ENCODE data around the gene SYNC. TPM values are rescaled to one million over a fixed set of nuclear protein-coding genes. Genes with fewer than 3 reads are reported as not detected.

Gene SYNC
- total and polyA plus RNA-seq, 9 of the 15 experiments (the other 6 are each of a cell fraction or from before 2014, with no cell fraction given): 0.49 to 1.1 (median 0.87) TPM

DNA sequence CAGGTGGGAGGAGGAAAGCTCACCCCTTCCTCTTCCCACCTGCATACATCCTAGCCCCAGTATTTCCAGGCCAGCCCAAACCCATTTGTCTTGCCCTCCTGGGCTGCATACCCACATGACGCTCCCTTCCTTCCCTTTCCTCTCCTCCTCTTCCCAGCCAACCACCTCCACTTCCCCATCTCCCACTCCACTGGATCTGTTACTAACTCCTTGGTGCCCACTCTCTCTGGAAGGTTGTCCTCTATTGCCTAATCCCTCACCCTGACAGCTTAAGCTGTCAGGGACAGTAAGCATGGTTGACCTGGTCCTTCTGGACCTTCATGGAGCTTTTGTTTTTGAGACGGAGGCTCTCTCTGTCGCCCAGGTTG lies 23.0 kb upstream of the SYNC start (continued):
- no peak for TF ChIP-seq SIX5 (IDR thresholded peaks at IDR 0.05; ENCODE audit: borderline replicate concordance in 1 of 2, insufficient read depth in 1 of 2, low read depth in 1 of 2, low read length in 2 of 2)
- peak; percentile 61 for TF ChIP-seq CEBPB (tag; IDR thresholded peaks at IDR 0.05)
- TF ChIP-seq, protein P1, sequence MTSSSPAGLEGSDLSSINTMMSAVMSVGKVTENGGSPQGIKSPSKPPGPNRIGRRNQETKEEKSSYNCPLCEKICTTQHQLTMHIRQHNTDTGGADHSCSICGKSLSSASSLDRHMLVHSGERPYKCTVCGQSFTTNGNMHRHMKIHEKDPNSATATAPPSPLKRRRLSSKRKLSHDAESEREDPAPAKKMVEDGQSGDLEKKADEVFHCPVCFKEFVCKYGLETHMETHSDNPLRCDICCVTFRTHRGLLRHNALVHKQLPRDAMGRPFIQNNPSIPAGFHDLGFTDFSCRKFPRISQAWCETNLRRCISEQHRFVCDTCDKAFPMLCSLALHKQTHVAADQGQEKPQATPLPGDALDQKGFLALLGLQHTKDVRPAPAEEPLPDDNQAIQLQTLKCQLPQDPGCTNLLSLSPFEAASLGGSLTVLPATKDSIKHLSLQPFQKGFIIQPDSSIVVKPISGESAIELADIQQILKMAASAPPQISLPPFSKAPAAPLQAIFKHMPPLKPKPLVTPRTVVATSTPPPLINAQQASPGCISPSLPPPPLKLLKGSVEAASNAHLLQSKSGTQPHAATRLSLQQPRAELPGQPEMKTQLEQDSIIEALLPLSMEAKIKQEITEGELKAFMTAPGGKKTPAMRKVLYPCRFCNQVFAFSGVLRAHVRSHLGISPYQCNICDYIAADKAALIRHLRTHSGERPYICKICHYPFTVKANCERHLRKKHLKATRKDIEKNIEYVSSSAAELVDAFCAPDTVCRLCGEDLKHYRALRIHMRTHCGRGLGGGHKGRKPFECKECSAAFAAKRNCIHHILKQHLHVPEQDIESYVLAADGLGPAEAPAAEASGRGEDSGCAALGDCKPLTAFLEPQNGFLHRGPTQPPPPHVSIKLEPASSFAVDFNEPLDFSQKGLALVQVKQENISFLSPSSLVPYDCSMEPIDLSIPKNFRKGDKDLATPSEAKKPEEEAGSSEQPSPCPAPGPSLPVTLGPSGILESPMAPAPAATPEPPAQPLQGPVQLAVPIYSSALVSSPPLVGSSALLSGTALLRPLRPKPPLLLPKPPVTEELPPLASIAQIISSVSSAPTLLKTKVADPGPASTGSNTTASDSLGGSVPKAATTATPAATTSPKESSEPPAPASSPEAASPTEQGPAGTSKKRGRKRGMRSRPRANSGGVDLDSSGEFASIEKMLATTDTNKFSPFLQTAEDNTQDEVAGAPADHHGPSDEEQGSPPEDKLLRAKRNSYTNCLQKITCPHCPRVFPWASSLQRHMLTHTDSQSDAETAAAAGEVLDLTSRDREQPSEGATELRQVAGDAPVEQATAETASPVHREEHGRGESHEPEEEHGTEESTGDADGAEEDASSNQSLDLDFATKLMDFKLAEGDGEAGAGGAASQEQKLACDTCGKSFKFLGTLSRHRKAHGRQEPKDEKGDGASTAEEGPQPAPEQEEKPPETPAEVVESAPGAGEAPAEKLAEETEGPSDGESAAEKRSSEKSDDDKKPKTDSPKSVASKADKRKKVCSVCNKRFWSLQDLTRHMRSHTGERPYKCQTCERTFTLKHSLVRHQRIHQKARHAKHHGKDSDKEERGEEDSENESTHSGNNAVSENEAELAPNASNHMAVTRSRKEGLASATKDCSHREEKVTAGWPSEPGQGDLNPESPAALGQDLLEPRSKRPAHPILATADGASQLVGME (CRISPR knock-in tag; IDR thresholded peaks at IDR 0.05): no peak
- TF ChIP-seq, protein P2, sequence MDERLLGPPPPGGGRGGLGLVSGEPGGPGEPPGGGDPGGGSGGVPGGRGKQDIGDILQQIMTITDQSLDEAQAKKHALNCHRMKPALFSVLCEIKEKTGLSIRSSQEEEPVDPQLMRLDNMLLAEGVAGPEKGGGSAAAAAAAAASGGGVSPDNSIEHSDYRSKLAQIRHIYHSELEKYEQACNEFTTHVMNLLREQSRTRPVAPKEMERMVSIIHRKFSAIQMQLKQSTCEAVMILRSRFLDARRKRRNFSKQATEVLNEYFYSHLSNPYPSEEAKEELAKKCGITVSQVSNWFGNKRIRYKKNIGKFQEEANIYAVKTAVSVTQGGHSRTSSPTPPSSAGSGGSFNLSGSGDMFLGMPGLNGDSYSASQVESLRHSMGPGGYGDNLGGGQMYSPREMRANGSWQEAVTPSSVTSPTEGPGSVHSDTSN (CRISPR knock-in tag; IDR thresholded peaks at IDR 0.05; ENCODE audit: low read depth): no peak
- TF ChIP-seq, protein P2 (tag; conservative IDR thresholded peaks at IDR 0.05; ENCODE audit: low read depth): no peak
- TF ChIP-seq EP400 (IDR thresholded peaks at IDR 0.05): no peak
- TF ChIP-seq ZNF699 (CRISPR knock-in tag; IDR thresholded peaks at IDR 0.05; ENCODE audit: insufficient replicate concordance): no peak
- no peak for TF ChIP-seq ZNF143 (CRISPR knock-in tag; IDR thresholded peaks at IDR 0.05)
- TF ChIP-seq TEAD4 (IDR thresholded peaks at IDR 0.05; ENCODE audit: low read length): no peak
- TF ChIP-seq TEAD4 (CRISPR knock-in tag; IDR thresholded peaks at IDR 0.05; ENCODE audit: borderline replicate concordance): no peak
- no peak for TF ChIP-seq POLR3A (IDR thresholded peaks at IDR 0.05; ENCODE audit: borderline replicate concordance, extremely low read depth, insufficient read depth, insufficient read length)
- peak; percentile 93; the same call in 1 of the 2 replicates for TF ChIP-seq HDGF (IDR thresholded peaks at IDR 0.05)
- no peak for TF ChIP-seq JUND (IDR thresholded peaks at IDR 0.05; ENCODE audit: borderline replicate concordance, low read depth, low read length)
- TF ChIP-seq JUND (tag; IDR thresholded peaks at IDR 0.05; ENCODE audit: borderline replicate concordance, low read depth, low read length): no peak
- no peak for TF ChIP-seq SRSF1 (IDR thresholded peaks at IDR 0.05; ENCODE audit: low read depth, low read length)
- TF ChIP-seq SAFB (IDR thresholded peaks at IDR 0.05; ENCODE audit: borderline replicate concordance, low read depth, low read length): no peak
- TF ChIP-seq PHTF2 (CRISPR knock-in tag; IDR thresholded peaks at IDR 0.05): no peak
- TF ChIP-seq ASH1L (IDR thresholded peaks at IDR 0.05; ENCODE audit: borderline replicate concordance, low read depth, partially characterized antibody): no peak
- no peak for TF ChIP-seq RBM22 (IDR thresholded peaks at IDR 0.05; ENCODE audit: low read depth, low read length, poor library complexity, severe bottlenecking)
- no peak for TF ChIP-seq NCOA6 (IDR thresholded peaks at IDR 0.05)
- TF ChIP-seq, protein P3, sequence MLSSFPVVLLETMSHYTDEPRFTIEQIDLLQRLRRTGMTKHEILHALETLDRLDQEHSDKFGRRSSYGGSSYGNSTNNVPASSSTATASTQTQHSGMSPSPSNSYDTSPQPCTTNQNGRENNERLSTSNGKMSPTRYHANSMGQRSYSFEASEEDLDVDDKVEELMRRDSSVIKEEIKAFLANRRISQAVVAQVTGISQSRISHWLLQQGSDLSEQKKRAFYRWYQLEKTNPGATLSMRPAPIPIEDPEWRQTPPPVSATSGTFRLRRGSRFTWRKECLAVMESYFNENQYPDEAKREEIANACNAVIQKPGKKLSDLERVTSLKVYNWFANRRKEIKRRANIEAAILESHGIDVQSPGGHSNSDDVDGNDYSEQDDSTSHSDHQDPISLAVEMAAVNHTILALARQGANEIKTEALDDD (IDR thresholded peaks at IDR 0.05): 0 out of 2 replicates have a peak, but pooled peaks have one; percentile 11

Measured in K562 (cell line).